ENCODE data around the gene SAAL1.

The SAAL1 gene

GRCh38 chr11:18144243-18144642 lies 38.4 kb upstream of the SAAL1 start:
- Histone ChIP-seq H3K27me3 (ENCODE audit: control insufficient read depth in 3 of 3, insufficient read depth in 3 of 3, low read depth in 1 of 3, low read length in 3 of 3) (peaks cover 0 to 9% (median 0%) of the 10 kb centered on the region in 3 experiments), H3K9ac (ENCODE audit: low read depth, low read length, poor library complexity) (no peak overlapping the region), H2BK120ac (ENCODE audit: low read depth, low read length) (no peak overlapping the region), H3K14ac (ENCODE audit: low read length) (no peak overlapping the region), H3K23ac (ENCODE audit: low read depth, low read length, poor library complexity) (no peak overlapping the region), H3K9me3 (replicated peaks in 1 of 2; ENCODE audit: control insufficient read depth in 2 of 2, insufficient read depth in 1 of 2, low read depth in 1 of 2, low read length in 2 of 2) (no peaks in the 10 kb centered on the region), H4K91ac (ENCODE audit: low read depth, low read length, poor library complexity) (no peak overlapping the region), H2AFZ (ENCODE audit: low read length) (no peak overlapping the region), H3K4ac (ENCODE audit: low read length) (no peak overlapping the region), H2AK5ac (ENCODE audit: low read depth, low read length) (no peak overlapping the region), H3K79me1 (ENCODE audit: low read depth, low read length) (no peaks in the 10 kb centered on the region), H3K4me3 (ENCODE audit: low read length in 2 of 2) (no peak overlapping the region), H3K18ac (ENCODE audit: low read length) (no peak overlapping the region), H3K4me2 (ENCODE audit: insufficient read depth, low read length, poor library complexity, severe bottlenecking) (no peak overlapping the region), H2BK5ac (ENCODE audit: low read length) (no peak overlapping the region), H2BK15ac (ENCODE audit: low read length) (no peak overlapping the region), H2BK12ac (ENCODE audit: low read length) (no peak overlapping the region), H3K27ac (replicated peaks; ENCODE audit: low read length) (no peak overlapping the region), H4K8ac (ENCODE audit: low read depth, low read length) (no peak overlapping the region), H3K36me3 (replicated peaks in 1 of 2; ENCODE audit: control insufficient read depth in 2 of 2, insufficient read depth in 2 of 2, low read length in 2 of 2) (no peaks in the 10 kb centered on the region), H3K4me1 (ENCODE audit: control insufficient read depth in 2 of 2, insufficient read depth in 1 of 2, low read depth in 1 of 2, low read length in 2 of 2) (no peaks in the 10 kb centered on the region)
- no CpG with 5 or more reads among the region's 5 CpGs for WGBS, 2 donors (ENCODE audit: extremely low coverage in 2 of 2, insufficient read length in 2 of 2, insufficient replicate concordance in 1 of 2)
- no peak for DNase-seq (ENCODE audit: low spot score)

DNA sequence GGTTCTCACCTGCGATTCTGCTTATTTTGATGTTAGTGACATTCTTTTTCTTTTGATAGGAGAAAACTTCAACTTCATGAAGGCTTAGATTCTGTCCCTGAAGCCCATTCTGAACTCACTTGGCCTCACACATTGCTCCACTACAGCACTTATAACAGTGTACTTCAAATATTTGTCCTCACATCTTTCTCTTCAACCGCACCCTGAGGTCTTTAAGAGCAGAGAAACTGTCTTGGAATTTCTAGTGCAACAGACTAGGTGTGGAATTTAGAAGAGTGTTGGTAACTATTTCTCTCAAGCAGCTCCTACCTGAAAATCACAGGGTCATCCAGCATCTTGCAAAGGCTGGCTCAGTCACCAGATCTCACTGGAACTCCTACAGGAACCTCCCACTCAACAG lies 34.3 kb upstream of the SAAL1 start:
- H2BK5ac ChIP-seq (ENCODE audit: low read length): no peak overlapping the region
- no peak overlapping the region for H4K91ac ChIP-seq (ENCODE audit: low read depth, low read length, poor library complexity)
- no peaks in the 10 kb centered on the region for H3K4me1 ChIP-seq (ENCODE audit: control insufficient read depth in 2 of 2, insufficient read depth in 1 of 2, low read depth in 1 of 2, low read length in 2 of 2)
- no peak overlapping the region for H3K4me3 ChIP-seq (ENCODE audit: low read length in 2 of 2)
- H2BK15ac ChIP-seq (ENCODE audit: low read length): no peak overlapping the region
- no peak overlapping the region for H2AFZ ChIP-seq (ENCODE audit: low read length)
- H2BK12ac ChIP-seq (ENCODE audit: low read length): no peak overlapping the region
- H3K18ac ChIP-seq (ENCODE audit: low read length): no peak overlapping the region
- H3K79me1 ChIP-seq (ENCODE audit: low read depth, low read length): no peaks in the 10 kb centered on the region
- peaks cover 0 to under 1% (median 0%) of the 10 kb centered on the region in 3 experiments for H3K27me3 ChIP-seq (ENCODE audit: control insufficient read depth in 3 of 3, insufficient read depth in 3 of 3, low read depth in 1 of 3, low read length in 3 of 3)
- no peak overlapping the region for H3K23ac ChIP-seq (ENCODE audit: low read depth, low read length, poor library complexity)
- no peak overlapping the region for H3K14ac ChIP-seq (ENCODE audit: low read length)
- no peak overlapping the region for H3K27ac ChIP-seq (replicated peaks; ENCODE audit: low read length)
- no peak for DNase-seq (ENCODE audit: low spot score)
- no peak overlapping the region for H2AK5ac ChIP-seq (ENCODE audit: low read depth, low read length)
- no peak overlapping the region for H2BK120ac ChIP-seq (ENCODE audit: low read depth, low read length)
- no CpG with 5 or more reads among the region's 2 CpGs for WGBS, 2 donors (ENCODE audit: extremely low coverage in 2 of 2, insufficient read length in 2 of 2, insufficient replicate concordance in 1 of 2)
- H3K9ac ChIP-seq (ENCODE audit: low read depth, low read length, poor library complexity): no peak overlapping the region
- H3K4me2 ChIP-seq (ENCODE audit: insufficient read depth, low read length, poor library complexity, severe bottlenecking): no peak overlapping the region
- no peak overlapping the region for H4K8ac ChIP-seq (ENCODE audit: low read depth, low read length)
- H3K4ac ChIP-seq (ENCODE audit: low read length): no peak overlapping the region
- H3K36me3 ChIP-seq (replicated peaks in 1 of 2; ENCODE audit: control insufficient read depth in 2 of 2, insufficient read depth in 2 of 2, low read length in 2 of 2): no peaks in the 10 kb centered on the region
- H3K9me3 ChIP-seq (replicated peaks in 1 of 2; ENCODE audit: control insufficient read depth in 2 of 2, insufficient read depth in 1 of 2, low read depth in 1 of 2, low read length in 2 of 2): peaks cover 0 to 1% of the 10 kb centered on the region in 2 donors

DNA sequence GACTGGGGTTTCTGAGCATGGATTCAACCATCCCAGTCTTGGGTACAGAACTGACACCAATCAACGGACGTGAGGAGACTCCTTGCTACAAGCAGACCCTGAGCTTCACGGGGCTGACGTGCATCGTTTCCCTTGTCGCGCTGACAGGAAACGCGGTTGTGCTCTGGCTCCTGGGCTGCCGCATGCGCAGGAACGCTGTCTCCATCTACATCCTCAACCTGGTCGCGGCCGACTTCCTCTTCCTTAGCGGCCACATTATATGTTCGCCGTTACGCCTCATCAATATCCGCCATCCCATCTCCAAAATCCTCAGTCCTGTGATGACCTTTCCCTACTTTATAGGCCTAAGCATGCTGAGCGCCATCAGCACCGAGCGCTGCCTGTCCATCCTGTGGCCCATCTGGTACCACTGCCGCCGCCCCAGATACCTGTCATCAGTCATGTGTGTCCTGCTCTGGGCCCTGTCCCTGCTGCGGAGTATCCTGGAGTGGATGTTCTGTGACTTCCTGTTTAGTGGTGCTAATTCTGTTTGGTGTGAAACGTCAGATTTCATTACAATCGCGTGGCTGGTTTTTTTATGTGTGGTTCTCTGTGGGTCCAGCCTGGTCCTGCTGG lies 31.4 kb upstream of the SAAL1 start:
- Histone ChIP-seq H4K91ac (ENCODE audit: low read depth, low read length, poor library complexity) (no peak overlapping the region), H3K27ac (replicated peaks; ENCODE audit: low read length) (no peak overlapping the region), H3K9ac (ENCODE audit: low read depth, low read length, poor library complexity) (no peak overlapping the region), H3K4ac (ENCODE audit: low read length) (no peak overlapping the region), H2AFZ (ENCODE audit: low read length) (no peak overlapping the region), H2BK12ac (ENCODE audit: low read length) (no peak overlapping the region), H3K36me3 (replicated peaks in 1 of 2; ENCODE audit: control insufficient read depth in 2 of 2, insufficient read depth in 2 of 2, low read length in 2 of 2) (no peaks in the 10 kb centered on the region), H2BK15ac (ENCODE audit: low read length) (no peak overlapping the region), H3K4me1 (ENCODE audit: control insufficient read depth in 2 of 2, insufficient read depth in 1 of 2, low read depth in 1 of 2, low read length in 2 of 2) (no peaks in the 10 kb centered on the region), H2AK5ac (ENCODE audit: low read depth, low read length) (no peak overlapping the region), H3K27me3 (ENCODE audit: control insufficient read depth in 3 of 3, insufficient read depth in 3 of 3, low read depth in 1 of 3, low read length in 3 of 3) (peaks cover 0 to 7% (median 0%) of the 10 kb centered on the region in 3 experiments), H3K4me2 (ENCODE audit: insufficient read depth, low read length, poor library complexity, severe bottlenecking) (no peak overlapping the region), H2BK120ac (ENCODE audit: low read depth, low read length) (no peak overlapping the region), H3K4me3 (ENCODE audit: low read length in 2 of 2) (peak overlapping the region in 1 of 2 donors; percentile 41), H3K9me3 (replicated peaks in 1 of 2; ENCODE audit: control insufficient read depth in 2 of 2, insufficient read depth in 1 of 2, low read depth in 1 of 2, low read length in 2 of 2) (peaks cover 0 to 1% of the 10 kb centered on the region in 2 donors), H4K8ac (ENCODE audit: low read depth, low read length) (no peak overlapping the region), H3K18ac (ENCODE audit: low read length) (no peak overlapping the region), H3K23ac (ENCODE audit: low read depth, low read length, poor library complexity) (no peak overlapping the region), H3K79me1 (ENCODE audit: low read depth, low read length) (no peaks in the 10 kb centered on the region), H2BK5ac (ENCODE audit: low read length) (no peak overlapping the region), H3K14ac (ENCODE audit: low read length) (no peak overlapping the region)
- no CpG with 5 or more reads among the region's 29 CpGs for WGBS, 2 donors (ENCODE audit: extremely low coverage in 2 of 2, insufficient read length in 2 of 2, insufficient replicate concordance in 1 of 2)
- no peak for DNase-seq (ENCODE audit: low spot score)

GRCh38 chr11:18135308-18135707 lies 29.4 kb upstream of the SAAL1 start:
- H3K9ac ChIP-seq (ENCODE audit: low read depth, low read length, poor library complexity): no peak overlapping the region
- H3K79me1 ChIP-seq (ENCODE audit: low read depth, low read length): no peaks in the 10 kb centered on the region
- H2AFZ ChIP-seq (ENCODE audit: low read length): no peak overlapping the region
- DNase-seq (ENCODE audit: low spot score): no peak
- H3K14ac ChIP-seq (ENCODE audit: low read length): no peak overlapping the region
- WGBS, 2 donors (ENCODE audit: extremely low coverage in 2 of 2, insufficient read length in 2 of 2, insufficient replicate concordance in 1 of 2): no CpG with 5 or more reads among the region's 2 CpGs
- peaks cover 0 to 1% of the 10 kb centered on the region in 2 donors for H3K9me3 ChIP-seq (replicated peaks in 1 of 2; ENCODE audit: control insufficient read depth in 2 of 2, insufficient read depth in 1 of 2, low read depth in 1 of 2, low read length in 2 of 2)
- no peak overlapping the region for H4K8ac ChIP-seq (ENCODE audit: low read depth, low read length)
- H3K27ac ChIP-seq (replicated peaks; ENCODE audit: low read length): no peak overlapping the region
- peaks cover 0 to 7% (median 0%) of the 10 kb centered on the region in 3 experiments for H3K27me3 ChIP-seq (ENCODE audit: control insufficient read depth in 3 of 3, insufficient read depth in 3 of 3, low read depth in 1 of 3, low read length in 3 of 3)
- H3K4me3 ChIP-seq (ENCODE audit: low read length in 2 of 2): no peak overlapping the region
- no peak overlapping the region for H3K4ac ChIP-seq (ENCODE audit: low read length)
- H3K36me3 ChIP-seq (replicated peaks in 1 of 2; ENCODE audit: control insufficient read depth in 2 of 2, insufficient read depth in 2 of 2, low read length in 2 of 2): no peaks in the 10 kb centered on the region
- no peak overlapping the region for H2BK12ac ChIP-seq (ENCODE audit: low read length)
- H2BK5ac ChIP-seq (ENCODE audit: low read length): no peak overlapping the region
- H3K4me1 ChIP-seq (ENCODE audit: control insufficient read depth in 2 of 2, insufficient read depth in 1 of 2, low read depth in 1 of 2, low read length in 2 of 2): no peaks in the 10 kb centered on the region
- H3K4me2 ChIP-seq (ENCODE audit: insufficient read depth, low read length, poor library complexity, severe bottlenecking): no peak overlapping the region
- no peak overlapping the region for H4K91ac ChIP-seq (ENCODE audit: low read depth, low read length, poor library complexity)
- H2BK120ac ChIP-seq (ENCODE audit: low read depth, low read length): no peak overlapping the region
- no peak overlapping the region for H2AK5ac ChIP-seq (ENCODE audit: low read depth, low read length)
- H2BK15ac ChIP-seq (ENCODE audit: low read length): no peak overlapping the region
- H3K23ac ChIP-seq (ENCODE audit: low read depth, low read length, poor library complexity): no peak overlapping the region
- no peak overlapping the region for H3K18ac ChIP-seq (ENCODE audit: low read length)
